ENCODE results near the gene PRKG2.
A peak's percentile ranks its signal among the peaks of the same experiment; 100 is the strongest.

Gene PRKG2

DNA sequence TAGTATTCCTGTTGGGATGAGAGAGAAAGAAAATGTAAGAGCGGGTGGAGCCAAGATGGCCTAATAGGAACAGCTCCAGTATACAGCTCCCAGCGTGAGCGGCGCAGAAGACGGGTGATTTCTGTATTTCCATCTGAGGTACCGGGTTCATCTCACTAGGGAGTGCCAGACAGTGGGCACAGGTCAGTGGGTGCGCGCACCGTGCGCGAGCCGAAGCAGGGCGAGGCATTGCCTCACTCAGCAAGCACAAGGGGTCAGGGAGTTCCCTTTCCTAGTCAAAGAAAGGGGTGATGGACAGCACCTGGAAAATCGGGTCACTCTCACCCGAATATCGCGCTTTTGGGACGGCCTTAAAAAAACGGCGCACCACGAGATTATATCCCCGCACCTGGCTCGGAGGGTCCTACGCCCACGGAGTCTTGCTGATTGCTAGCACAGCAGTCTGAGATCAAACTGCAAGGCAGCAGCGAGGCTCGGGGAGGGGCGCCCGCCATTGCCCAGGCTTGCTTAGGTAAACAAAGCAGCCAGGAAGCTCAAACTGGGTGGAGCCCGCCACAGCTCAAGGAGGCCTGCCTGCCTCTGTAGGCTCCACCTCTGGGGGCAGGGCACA lies 61.2 kb downstream of the PRKG2 start:
- DNase-seq = peak; percentile 28

DNA sequence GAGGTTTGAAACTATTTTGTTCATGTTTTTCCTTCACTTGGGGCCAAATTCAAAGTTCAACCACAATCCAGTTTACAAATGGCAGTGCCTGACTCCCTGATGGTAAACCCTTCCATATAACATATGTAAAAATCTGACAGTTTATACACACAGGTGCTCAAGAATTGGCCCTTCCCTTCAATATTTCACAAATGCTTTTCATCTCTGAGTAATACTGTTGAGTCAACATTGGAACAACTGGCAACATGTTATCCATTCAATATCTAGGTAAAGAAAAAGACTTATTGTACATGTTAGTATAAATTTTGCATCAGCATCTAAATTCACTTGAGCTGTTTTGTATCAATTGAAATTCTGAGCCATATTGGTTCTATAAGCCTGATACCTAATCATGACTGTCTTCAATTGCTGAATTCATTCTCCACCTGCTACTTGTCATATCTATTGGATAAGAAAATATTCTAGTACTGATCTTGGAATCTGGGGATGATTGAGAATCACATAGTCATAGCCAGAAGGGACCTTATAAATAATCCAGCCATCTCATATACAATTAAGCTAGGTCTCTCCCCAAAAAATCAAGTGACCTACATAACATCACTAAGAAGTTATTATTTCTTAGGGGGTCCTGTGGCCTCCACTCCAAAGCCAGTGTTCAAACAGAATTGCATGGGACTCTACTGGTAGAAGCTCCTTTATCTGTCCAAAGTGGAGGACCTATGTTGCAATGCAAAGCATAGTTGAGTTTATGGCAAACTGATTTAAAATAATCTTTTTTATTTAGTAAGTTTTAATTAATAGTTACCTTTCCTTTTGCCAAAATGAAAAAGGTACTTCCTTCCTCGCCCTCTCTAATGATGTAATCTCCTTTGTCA lies 61.9 kb downstream of the PRKG2 start:
- no peak for DNase-seq

DNA sequence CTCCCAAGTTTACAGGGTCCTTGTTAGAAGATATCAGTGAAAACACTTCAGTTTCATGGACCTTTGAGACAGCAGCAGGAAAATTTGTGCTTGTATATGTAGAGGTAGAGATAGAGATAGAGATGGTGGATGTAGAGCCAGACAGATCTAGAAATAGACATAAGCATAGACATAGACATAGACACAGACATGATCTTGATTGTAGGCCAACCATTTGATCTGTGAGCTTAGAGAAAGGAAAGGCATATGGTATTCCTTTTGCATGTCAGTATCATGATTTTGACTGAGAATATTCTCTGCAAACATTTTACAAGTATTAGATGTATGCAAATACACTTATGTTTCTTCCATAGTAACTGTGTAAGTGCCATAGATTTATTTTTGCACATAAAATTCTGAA lies 65.0 kb downstream of the PRKG2 start:
- DNase-seq = no peak

DNA sequence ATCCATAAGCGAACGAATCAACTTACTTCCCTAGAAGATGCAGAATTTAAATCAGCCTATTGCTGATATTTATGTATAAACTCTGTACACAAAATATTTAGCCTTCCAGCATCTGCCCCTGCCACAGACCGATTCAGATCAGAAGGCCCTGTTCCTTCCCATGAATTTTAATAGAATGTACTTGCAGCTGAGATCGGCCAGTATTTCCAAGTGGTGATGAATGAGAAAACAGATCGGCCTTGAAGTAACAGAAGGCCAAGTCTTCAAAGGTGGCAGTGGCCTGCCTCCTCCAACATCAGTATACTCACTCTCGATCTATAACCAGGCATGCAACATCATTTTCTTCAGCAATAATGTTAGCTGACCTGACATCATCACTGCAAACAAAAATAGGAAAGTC lies 66.4 kb downstream of the PRKG2 start:
- no peak for DNase-seq

DNA sequence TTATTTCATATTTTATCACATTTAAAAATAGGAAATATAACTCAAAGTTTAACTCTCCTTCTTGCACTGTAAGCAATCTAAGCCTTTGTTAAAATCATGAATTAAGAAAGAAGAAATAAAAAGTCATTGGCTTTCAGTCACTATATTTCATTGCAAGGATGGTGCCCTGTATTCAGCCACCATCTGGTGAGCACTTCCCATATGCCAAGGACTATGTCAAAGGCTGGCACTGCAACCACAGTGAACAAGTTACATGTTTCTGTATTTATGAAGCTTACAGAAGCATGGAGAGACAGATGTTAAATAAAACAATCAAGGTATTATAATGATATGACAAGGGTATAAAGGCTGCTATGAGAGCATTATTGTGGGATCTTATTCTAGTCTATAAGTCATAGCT lies 68.6 kb downstream of the PRKG2 start:
- DNase-seq = no peak

DNA sequence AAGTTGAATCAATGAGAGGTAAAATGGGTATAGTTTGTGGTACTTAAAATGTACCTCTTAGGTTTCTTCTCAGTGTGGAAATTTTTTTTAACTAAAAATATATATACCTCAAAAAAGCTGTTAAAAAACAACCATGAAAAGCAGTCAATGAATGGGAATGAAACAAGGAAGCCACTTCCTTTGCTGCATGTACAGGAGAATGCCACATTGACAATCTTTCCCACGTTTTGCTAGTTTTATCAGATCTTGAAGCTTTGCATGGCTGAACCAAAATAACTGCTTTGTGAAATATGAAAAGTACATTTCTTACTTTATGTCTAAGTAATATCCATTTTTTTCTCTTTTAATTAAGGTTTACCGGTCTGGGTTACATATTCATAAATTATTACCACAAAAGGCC lies 71.8 kb downstream of the PRKG2 start:
- no peak for DNase-seq

DNA sequence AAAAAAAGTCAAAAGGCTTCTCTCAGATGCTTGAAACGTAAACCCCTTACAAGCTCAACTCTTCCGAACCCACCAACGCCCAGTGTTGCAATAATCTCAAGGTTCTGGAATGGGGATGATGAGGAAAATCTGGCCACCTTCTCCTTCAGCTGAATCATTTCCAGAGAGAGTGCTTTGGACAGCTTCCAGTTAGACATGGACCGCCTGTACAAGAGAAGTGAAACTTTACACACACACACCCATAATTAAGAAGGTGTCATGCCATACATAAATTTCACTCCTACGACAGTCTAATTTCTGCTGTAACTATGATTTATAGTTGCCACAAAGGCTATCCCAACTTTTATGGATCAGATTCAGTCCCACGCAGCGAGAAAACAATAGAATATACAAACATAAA lies 72.3 kb downstream of the PRKG2 start:
- DNase-seq = no peak

DNA sequence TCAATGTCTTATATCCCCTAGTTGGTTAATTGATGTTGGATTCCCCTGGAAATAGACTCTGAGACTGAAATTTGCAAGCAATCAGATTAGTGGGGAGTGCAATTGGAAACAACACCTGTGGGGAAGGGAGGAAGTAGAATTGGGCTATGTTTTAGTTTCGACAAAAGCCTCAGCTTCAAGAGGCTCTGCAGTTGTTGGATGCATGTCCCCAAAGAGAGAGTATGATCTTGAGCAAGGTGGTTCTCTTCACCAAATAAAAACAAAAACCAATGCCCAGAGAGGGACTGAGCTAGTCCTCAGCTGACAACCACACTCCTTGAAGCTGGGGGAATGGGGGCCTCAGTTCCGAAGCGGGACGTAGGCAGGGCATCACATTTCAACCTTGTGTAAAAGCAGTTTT lies 77.1 kb downstream of the PRKG2 start:
- DNase-seq = no peak

DNA sequence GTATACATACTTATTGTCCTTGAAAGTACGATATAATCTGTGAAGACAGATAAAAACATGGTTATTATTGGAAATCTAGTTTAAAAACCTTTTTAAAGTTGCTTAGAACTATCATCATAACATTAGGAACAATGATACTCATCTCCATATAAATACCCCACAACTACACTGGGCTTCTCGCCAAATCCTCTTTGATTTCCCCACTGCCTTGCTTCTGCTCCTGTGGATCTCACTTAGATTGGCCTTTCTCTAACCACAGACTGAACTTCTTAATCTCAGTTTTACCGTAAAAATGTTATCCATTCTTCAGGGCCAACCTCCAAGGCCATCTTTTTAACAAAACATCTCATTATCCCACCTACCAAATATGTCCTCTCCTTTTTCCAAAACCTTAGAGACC lies 77.6 kb downstream of the PRKG2 start:
- no peak for DNase-seq

DNA sequence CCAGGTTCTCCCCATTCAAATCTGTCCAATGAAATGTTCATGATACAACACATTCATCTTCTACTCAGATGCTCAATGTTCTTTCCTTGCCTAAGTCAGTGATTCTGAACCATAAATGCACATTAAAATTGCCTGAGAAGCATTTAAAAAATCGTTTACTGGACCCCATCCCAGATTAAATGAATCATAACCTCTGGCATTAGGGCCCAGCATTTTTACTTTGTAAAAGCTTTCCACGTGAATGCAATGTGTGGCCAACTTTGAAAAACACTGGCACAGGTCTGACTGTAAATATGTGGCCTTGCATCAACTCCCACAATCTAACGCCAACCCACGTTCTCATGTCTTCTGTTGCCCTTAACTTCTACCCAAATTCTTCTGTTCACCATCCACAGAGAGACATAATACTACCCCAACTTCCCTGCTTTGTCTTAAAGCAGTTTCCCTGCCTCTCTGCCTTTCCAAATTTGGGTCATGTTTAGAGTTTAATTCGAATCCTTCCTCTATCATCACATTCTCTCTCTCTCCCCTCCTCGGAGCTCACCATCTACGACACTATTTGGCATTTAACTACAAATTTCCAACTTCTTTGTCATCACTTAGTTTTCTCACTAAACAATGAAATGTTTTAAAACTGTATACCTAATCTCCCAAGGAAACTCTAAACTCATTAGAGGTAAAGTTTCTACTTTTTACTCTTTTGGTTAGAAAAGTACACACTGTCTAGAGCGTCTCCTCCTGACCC lies 78.7 kb downstream of the PRKG2 start:
- DNase-seq = no peak

DNA sequence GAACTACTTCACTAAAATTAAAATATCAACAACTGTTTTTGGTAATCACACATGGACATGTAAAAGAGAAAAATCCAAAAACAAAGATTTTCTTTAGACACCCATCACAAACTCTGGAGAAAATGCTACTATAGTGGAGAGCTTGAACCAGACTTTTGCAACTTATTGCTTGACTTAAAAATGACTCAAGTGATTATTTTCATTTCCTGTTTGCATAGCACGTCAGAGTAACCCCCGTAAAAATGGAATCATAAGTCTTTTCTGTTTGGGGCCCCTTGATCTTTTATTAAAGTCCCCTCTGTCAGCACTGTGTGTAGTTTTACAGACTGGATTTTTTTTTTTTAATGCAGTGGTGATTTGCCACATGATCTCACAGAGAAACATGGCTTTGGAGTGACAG lies 79.5 kb downstream of the PRKG2 start:
- DNase-seq = no peak

DNA sequence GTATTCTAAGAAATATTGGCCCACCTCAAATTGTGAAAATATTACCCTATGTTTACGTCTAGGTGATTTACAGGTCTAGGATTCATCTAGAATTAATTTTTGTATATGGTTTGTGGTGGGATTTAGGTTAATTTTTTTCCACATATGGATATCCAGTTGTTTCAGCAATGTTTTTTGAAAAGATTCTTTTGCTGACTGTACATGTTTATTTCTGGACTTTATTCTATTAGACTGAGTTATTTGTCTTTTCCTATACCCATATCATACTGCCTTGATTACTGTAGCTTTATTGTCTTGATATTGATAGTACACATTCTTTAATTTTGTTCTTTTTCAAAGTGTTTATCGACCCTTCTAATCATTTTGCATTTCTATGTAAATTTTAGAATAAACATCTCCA lies 83.5 kb downstream of the PRKG2 start:
- DNase-seq = no peak

DNA sequence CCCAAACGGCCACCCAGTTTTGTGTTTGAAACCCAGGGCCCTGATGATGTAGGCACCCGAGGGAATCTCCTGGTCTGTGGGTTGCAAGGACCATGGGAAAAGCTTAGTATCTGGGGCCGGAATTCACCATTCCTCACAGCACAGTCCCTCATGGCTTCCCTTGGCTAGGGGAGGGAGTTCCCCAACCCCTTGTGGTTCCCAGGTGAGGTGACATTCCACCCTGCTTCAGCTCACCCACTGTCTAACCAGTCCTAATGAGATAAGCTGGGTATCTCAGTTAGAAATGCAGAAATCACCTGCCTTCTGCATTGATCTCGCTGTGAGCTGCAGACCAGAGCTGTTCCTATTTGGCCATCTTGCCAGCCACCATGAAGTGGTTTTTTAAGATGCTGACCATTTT lies 84.0 kb downstream of the PRKG2 start:
- DNase-seq = no peak

DNA sequence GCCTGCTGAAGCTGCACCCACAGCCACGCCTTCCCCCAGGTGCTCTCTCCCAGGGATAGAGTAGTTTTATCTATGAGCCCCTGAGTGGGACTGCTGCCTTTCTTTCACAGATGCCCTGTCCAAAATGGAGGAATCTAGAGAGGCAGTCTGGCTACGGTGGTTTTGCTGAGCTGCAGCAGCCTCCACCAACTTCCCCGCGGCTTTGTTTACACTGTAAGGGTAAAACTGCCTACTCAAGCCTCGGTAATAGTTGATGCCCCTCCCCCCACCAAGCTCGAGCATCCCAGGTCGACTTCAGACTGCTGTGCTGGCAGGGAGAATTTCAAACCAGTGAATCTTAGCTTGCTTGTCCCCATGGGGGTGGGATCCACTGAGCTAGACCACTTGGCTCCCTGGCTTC lies 84.5 kb downstream of the PRKG2 start:
- DNase-seq = no peak

DNA sequence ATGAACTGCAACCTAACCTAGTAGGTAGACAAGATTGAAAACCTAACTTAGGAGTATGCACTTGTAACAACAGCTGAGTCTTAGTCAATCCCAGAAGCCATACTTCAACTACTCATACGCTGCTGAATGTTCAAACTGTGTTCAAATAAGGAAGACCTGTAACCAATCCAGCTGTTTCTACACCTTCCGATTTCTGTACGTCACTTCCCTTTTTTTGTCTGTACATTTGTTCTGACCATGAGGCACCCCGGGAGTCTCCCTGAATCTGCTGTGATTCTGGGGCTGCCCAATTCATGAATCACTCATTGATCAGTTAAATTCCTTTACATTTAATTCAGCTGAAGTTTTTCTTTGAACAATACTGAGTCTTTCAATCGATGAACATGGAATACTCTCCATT lies 95.0 kb downstream of the PRKG2 start:
- DNase-seq = no peak

DNA sequence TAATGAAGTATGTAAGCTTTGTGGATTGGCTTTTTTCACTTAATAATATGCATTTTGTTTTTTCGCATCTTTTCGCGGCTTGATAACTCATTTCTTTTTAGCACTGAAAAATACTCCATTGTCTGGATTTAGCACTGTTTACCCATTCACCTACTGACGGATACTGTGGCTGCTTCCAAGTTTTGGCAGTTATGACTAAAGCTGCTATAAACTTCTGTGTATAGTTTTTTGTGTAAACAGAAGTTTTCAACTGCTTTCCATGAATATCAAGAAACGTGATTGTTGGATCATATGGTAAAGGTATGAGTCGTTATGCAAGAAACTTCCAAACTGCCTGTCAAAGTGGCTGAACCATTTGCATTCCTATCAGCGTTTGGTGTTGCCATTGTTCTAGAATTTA lies 96.9 kb downstream of the PRKG2 start:
- no peak for DNase-seq

DNA sequence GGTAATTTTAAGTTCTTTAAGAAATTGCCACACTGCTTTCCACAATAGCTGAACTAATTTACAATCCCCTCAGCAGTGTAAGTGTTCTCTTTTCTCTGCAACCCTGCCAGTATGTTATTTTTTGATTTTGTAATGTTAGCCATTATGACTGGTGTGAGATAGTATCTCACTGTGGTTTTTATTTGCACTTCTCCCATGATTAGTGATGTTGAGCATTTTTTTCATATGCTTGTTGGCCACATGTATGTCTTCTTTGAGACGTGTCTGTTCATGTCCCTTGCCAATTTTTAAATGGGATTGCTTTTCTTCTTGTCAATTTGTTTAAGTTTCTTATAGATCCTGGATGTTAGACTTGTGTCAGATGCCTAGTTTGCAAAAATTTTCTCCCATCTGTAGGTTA lies 98.5 kb downstream of the PRKG2 start:
- no peak for DNase-seq

DNA sequence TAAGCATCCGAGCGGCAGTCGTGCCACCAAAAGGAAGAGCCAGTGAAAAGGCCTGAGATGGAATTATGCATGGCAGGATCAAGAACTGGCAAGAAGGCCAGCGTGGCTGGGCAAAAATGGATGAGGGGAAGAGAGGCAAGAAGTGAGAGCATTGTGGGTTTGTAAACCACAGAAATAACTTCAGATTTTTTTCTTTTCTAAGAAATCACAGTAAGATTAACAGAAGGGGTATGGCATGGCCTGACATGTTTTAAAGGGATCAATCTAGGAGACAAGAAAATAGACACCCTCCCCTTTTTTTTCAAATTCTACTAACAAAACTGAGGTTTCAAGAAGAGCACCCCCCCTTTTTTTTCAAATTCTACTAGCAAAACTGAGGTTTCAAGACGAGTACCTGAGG lies 102.0 kb downstream of the PRKG2 start:
- no peak for DNase-seq

DNA sequence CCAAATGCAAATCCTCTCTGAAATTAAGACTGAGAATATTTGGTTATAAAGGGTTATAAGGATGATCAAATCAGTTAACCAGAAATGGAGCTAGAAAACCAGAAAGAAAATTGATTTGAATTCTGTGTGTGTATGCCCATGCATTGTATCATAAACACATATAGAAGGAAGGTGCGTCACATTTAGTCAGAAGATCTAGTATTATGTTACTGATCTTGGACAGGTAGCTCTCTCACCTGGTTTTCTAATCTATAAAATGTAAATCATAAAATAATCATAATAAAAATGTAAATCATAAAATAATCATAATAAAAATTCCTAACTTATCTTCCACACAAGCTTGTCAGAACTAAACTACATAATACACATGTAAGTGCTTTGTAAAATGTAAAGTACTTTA lies 105.7 kb downstream of the PRKG2 start:
- DNase-seq = no peak

DNA sequence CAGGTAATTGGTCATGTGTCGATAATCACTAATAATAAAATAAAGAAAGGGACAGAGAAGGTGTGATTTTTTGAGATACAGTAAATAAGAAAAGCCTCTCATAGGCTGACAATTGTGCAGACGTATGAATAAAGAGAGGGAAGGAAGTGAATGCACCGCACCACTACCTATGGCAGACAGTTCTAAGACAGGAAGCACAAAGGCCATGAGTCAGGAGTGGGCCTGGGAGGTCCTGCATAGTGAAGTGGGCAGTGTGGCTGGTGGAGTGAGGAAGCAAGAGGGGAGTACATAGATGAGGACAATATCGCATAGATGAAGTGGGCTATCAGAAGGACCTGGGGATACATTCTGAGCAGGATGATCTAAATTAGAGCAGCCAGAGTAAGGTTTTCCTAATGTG lies 108.9 kb downstream of the PRKG2 start:
- DNase-seq = no peak

DNA sequence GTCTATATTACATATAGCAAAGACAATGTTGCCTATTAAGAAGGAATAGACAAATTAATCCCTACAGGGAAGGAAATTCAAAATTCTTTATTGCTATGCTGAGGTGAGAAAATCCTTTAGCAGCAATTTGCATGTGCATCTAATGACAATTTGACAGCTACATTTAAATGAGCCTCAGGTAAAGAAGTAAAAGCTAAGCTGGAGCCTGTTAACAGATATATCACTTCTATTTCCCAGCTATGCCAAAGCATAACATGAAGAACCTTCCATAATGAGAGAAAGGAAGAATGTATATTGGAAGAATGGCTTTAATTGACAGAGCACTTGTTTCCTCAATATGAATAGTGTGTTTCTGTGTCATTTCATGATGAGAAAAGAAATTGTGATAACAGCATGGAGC lies 112.9 kb downstream of the PRKG2 start:
- no peak for DNase-seq

DNA sequence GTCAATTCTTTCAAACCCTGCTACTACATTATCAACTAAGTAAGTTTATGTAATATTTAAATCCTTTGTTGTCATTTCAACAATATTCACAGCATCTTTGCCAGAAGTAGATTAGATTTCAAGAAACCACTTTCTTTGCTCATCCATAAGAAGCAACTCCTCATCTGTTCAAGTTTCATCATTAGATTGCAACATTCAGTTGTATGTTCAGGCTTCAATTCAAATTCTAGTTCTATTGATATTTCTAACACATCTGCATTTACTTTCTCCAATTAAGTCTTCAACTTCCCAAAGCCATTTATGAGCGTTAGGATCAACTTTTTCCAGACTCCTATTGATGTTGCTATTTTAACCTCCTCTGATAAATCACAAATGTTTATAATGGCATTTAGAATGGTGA lies 118.5 kb downstream of the PRKG2 start:
- no peak for DNase-seq

DNA sequence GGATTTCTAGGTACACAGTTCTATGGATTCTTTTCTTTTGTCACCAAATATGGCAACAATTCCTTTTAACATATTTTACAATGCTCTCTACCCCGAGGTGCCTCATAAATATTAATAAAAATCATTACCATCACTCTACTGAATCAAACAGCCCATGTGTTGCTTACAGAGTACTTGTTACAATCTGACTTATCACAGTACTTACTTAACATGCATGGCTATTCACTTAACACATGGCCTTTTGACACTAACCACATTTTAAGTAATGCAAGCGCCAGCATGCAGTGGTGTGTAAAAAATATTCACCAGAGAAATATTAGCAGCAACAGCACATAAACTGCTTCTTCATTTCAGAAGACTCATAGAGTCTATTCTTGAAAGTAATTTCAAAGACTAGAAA lies 119.6 kb downstream of the PRKG2 start:
- DNase-seq = no peak

DNA sequence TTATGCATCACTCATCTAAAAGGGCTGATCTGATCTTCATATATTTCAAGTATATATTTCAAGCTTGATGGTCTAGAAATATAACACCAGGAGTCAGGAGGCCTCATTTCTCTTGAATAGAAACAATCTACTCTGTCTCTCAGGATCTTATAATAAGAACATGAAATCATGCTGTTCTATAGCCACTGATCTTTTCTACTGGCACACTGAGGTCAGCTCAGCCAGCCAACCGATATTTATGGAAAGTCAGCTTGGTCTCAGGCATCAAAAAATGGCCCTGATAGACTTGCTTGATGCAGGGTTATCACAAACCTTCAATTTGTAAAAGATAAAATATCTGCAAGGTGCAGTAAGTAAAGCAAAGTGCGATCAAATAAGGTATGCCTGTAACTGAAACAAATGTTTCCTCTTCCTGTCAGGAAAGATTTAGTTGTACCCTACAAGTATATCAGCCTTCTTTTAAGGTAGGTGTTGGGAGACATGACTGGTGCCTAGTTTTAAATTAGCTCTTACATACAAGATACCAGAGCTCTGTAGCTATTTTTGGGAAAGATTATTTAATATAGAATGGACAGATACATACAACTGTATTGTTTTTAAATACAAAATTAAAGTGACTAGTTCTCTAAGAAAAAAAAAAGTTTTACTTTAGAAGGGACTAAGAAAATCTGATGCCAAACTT lies 121.2 kb downstream of the PRKG2 start:
- DNase-seq = no peak

Measured in activated T-cell treated with anti-CD3 and anti-CD28 coated beads, Interleukin-2, amount 50 U/mL, for 1 hour (primary cell).